NCI-H2029 treated with DMSO at 0.1 percent for 48 hours (cell line): Measurements from ENCODE around the gene MBD5.

Source experiments
- DNase-seq: peaks from one replicate; lab custom pipeline; 2025; lab: John Stamatoyannopoulos, UW

The MBD5 gene

GRCh38 chr2:148023861-148024260 lies 3.0 kb downstream of the MBD5 start:
- no peak for DNase-seq

- no peak for DNase-seq
Measured at GRCh38 chr2:148026573-148026972, 5.7 kb downstream of the MBD5 start.

- no peak for DNase-seq
Measured at GRCh38 chr2:148027822-148028221, 6.9 kb downstream of the MBD5 start.

- no peak for DNase-seq
Measured at GRCh38 chr2:148028781-148029180, 7.9 kb downstream of the MBD5 start.

- DNase-seq, result no peak
Measured at GRCh38 chr2:148031152-148031551, 10.3 kb downstream of the MBD5 start.

- DNase-seq, result no peak
Measured at GRCh38 chr2:148032215-148032614, 11.3 kb downstream of the MBD5 start.

- DNase-seq, result no peak
Measured at GRCh38 chr2:148039783-148040182, 18.9 kb downstream of the MBD5 start.

GRCh38 chr2:148042219-148042618 lies 21.3 kb downstream of the MBD5 start:
- DNase-seq, result no peak

GRCh38 chr2:148044322-148044721 lies 23.4 kb downstream of the MBD5 start:
- DNase-seq, result no peak

- DNase-seq, result no peak
Measured at GRCh38 chr2:148046802-148047201, 25.9 kb downstream of the MBD5 start.

GRCh38 chr2:148048475-148049221 lies 27.8 kb downstream of the MBD5 start:
- no peak for DNase-seq

GRCh38 chr2:148049284-148049683 lies 28.4 kb downstream of the MBD5 start:
- DNase-seq, result no peak

- no peak for DNase-seq
Measured at GRCh38 chr2:148052687-148053086, 31.8 kb downstream of the MBD5 start.

- no peak for DNase-seq
Measured at GRCh38 chr2:148058641-148059040, 37.8 kb downstream of the MBD5 start.

GRCh38 chr2:148063633-148064032 lies 42.7 kb downstream of the MBD5 start:
- no peak for DNase-seq

- no peak for DNase-seq
Measured at GRCh38 chr2:148065936-148066335, 45.0 kb downstream of the MBD5 start.

- DNase-seq, result peak; percentile 43
Measured at GRCh38 chr2:148067801-148068200, 46.9 kb downstream of the MBD5 start.

- DNase-seq, result no peak
Measured at GRCh38 chr2:148071351-148071750, 50.5 kb downstream of the MBD5 start.

GRCh38 chr2:148096012-148096411 lies 75.1 kb downstream of the MBD5 start:
- DNase-seq, result no peak

GRCh38 chr2:148102641-148103040 lies 81.8 kb downstream of the MBD5 start:
- no peak for DNase-seq

- DNase-seq, result no peak
Measured at GRCh38 chr2:148103946-148104345, 83.1 kb downstream of the MBD5 start.

- DNase-seq, result no peak
Measured at GRCh38 chr2:148106331-148106730, 85.4 kb downstream of the MBD5 start.

- DNase-seq, result no peak
Measured at GRCh38 chr2:148108385-148108784, 87.5 kb downstream of the MBD5 start.

GRCh38 chr2:148110184-148110583 lies 89.3 kb downstream of the MBD5 start:
- no peak for DNase-seq
